ENCODE measurements around the gene BEST3. TPM values are rescaled to one million over a fixed set of nuclear protein-coding genes. Genes with fewer than 3 reads are reported as not detected.

The BEST3 gene
- total RNA-seq (not detected), polyA plus RNA-seq (not detected), total RNA-seq (not detected)

DNA sequence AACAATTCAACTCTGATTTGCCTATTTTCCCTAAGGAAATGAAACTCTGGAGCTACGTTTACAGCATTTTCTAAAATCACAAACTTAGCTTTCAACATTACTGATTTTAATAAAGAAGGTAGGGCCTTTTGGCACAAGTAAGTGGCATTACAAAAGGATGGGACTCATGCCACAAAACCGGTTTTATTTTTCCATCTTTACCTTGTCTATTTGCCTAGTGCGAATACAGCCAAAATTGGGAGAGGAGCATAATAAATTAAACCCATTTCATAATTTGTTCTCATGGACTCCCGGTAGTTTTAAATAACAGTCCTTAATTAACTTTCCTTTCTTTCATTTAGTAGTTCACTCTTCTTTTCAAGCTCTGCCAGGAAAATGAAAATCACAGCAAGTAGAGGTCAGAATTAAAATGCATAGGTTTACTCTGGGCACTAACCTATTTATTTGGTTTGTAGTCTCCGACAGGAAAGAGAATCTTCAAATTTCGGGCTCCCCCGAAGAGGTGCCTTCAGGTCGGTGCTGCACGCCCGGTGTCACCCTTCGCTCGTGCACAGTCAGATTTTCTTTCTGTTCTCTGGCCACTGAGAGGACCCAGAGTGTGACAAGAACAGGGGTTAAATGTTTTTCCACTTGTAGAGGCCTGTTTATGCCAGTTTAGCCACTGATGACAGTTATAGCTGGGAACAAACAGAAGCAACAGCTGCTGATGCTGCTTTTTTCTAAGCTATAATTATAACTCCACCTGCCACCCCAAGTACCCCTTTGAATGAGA lies at the start of gene BEST3:
BEST3 (minus strand) TSS at position 535 of the 772 bp plus-strand sequence. CDS start 1,505 bp downstream, outside the sequence.
- H3K27ac Mint-ChIP-seq: no peak within 1 kb of the TSS
- no peak within 1 kb of the TSS for H3K27ac ChIP-seq (ENCODE audit: low read depth, low read length)
- no peaks in the 10 kb centered on the region for H3K36me3 Mint-ChIP-seq
- ATAC-seq: no peak
- no peaks in the 10 kb centered on the region for H3K9me3 ChIP-seq (ENCODE audit: control insufficient read depth in 2 of 3, low read length in 3 of 3)
- DNase-seq: no peak
- intact Hi-C loops (cut with micrococcal nuclease): no loop called here
- no peaks in the 10 kb centered on the region for H3K4me1 Mint-ChIP-seq
- peaks cover 7 to 22% (median 16%) of the 10 kb centered on the region in 5 donors for H3K27me3 Mint-ChIP-seq
- no peaks in the 10 kb centered on the region for H3K27me3 ChIP-seq (ENCODE audit: control insufficient read depth in 2 of 2, insufficient read depth in 2 of 2, low read length in 2 of 2)
- H3K9me3 Mint-ChIP-seq: no peaks in the 10 kb centered on the region
- no peaks in the 10 kb centered on the region for H3K36me3 ChIP-seq (ENCODE audit: control insufficient read depth in 2 of 3, insufficient read depth in 3 of 3, low read length in 3 of 3)
- H3K4me1 ChIP-seq (ENCODE audit: control insufficient read depth in 2 of 2, insufficient read depth in 2 of 2, low read length in 2 of 2): no peaks in the 10 kb centered on the region
- H3K4me3 ChIP-seq (ENCODE audit: low read length): no peak within 1 kb of the TSS
- H3K4me3 Mint-ChIP-seq: no peak within 1 kb of the TSS
- POLR2A ChIA-PET: no interaction called here
- CTCF ChIA-PET: no interaction called here

DNA sequence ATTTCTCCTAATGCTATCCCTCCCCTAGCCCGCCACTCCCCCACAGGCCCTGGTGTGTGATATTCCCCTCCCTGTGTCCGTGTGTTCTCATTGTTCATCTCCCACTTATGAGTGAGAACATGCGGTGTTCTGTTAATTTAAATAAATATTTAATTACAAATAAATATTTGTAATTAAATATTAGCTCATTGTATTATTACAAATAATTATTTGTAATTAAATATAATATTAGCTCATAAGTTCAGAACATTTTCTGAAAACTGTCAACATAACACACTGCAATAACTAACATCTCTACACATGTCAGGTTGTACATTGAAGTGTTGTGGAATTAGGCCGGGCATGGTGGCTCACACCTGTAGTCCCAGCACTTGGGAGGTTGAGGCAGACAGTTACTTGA lies 45.0 kb upstream of the BEST3 start:
- Histone ChIP-seq H3K9me3 (ENCODE audit: control insufficient read depth in 2 of 3, low read length in 3 of 3) (no peaks in the 10 kb centered on the region), H3K4me3 (ENCODE audit: low read length) (no peak overlapping the region), H3K27ac (ENCODE audit: low read depth, low read length) (no peak overlapping the region), H3K27me3 (ENCODE audit: control insufficient read depth in 2 of 2, insufficient read depth in 2 of 2, low read length in 2 of 2) (no peaks in the 10 kb centered on the region), H3K4me1 (ENCODE audit: control insufficient read depth in 2 of 2, insufficient read depth in 2 of 2, low read length in 2 of 2) (peaks cover 0 to 8% of the 10 kb centered on the region in 2 donors), H3K36me3 (ENCODE audit: control insufficient read depth in 2 of 3, insufficient read depth in 3 of 3, low read length in 3 of 3) (no peaks in the 10 kb centered on the region)
- POLR2A ChIA-PET: no interaction called here
- ATAC-seq (no peak), DNase-seq (no peak)
- intact Hi-C loops (cut with micrococcal nuclease): no loop called here
- no peak overlapping the region for H3K27ac Mint-ChIP-seq
- no peaks in the 10 kb centered on the region for H3K9me3 Mint-ChIP-seq
- CTCF ChIA-PET: no interaction called here
- peaks cover 10 to 44% (median 26%) of the 10 kb centered on the region in 7 donors for H3K4me1 Mint-ChIP-seq
- no peak overlapping the region for H3K4me3 Mint-ChIP-seq
- peaks cover 0 to 6% (median 0%) of the 10 kb centered on the region in 5 donors for H3K27me3 Mint-ChIP-seq
- peaks cover 0 to 3% (median 0%) of the 10 kb centered on the region in 5 donors for H3K36me3 Mint-ChIP-seq

DNA sequence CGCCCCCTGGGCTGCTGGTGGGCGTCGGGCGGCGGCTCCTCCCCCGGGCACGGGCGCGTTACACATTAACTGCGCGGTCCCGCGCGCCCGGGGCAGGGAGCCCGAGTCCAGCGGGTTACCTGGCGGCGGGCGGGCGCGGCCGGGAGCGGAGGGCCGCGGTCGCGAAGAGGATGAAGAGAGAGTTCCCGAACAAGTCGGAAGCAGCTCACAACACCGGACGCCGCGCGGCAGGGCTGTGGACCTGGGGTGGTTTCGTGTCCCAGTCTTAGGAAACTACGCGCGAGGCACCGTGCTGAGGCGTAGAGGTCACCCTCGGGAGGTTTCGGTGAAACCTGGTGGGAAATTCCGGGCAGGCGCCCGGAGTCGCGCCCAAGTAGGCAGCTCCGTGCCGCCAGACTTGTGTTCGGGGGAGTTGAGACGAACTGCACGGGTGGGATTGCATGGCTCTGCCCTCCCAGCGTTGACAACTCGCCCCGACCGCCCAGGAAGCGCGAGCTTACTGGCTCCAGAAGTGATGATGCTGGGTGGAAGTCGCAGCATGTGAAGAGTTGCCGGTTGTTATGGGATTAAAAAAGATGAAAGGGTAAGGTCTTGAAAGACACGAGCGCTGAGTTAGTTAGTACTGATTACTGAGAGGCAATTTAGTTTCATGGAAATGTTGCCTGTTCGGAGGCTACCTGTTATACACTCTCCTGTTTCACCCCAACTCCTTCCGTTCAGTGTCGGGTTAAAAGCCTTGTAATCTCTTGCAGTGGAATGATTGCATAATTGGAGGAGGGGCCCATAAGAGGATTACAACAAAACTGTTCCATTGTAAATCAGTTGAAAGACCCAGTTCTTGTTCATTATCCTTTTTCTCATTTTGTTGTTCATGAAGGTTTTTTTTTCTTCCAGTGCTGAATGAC lies 40.4 kb upstream of the BEST3 start:
- H3K27ac ChIP-seq (ENCODE audit: low read depth, low read length): peak overlapping the region; percentile 78
- no peaks in the 10 kb centered on the region for H3K36me3 ChIP-seq (ENCODE audit: control insufficient read depth in 2 of 3, insufficient read depth in 3 of 3, low read length in 3 of 3)
- H3K9me3 ChIP-seq (ENCODE audit: control insufficient read depth in 2 of 3, low read length in 3 of 3): no peaks in the 10 kb centered on the region
- H3K27me3 ChIP-seq (ENCODE audit: control insufficient read depth in 2 of 2, insufficient read depth in 2 of 2, low read length in 2 of 2): no peaks in the 10 kb centered on the region
- Mint-ChIP-seq H3K4me3 (peak overlapping the region; percentile 84 to 95 (median 89)), H3K27ac (peak overlapping the region; percentile 40 to 92 (median 81)), H3K4me1 (peaks cover 14 to 38% (median 30%) of the 10 kb centered on the region in 7 donors), H3K9me3 (no peaks in the 10 kb centered on the region), H3K27me3 (peaks cover 0 to 32% (median 0%) of the 10 kb centered on the region in 5 donors), H3K36me3 (peaks cover 0 to 3% (median 0%) of the 10 kb centered on the region in 5 donors)
- peaks cover 0 to 8% of the 10 kb centered on the region in 2 donors for H3K4me1 ChIP-seq (ENCODE audit: control insufficient read depth in 2 of 2, insufficient read depth in 2 of 2, low read length in 2 of 2)
- DNase-seq (peak; percentile 47 to 80 (median 72)), ATAC-seq (peak; percentile 51)
- ChIA-PET CTCF (interaction anchor here (0.6 kb wide), 1 partner anchor 13 kb away, joined by 5 read pairs; no protein-coding TSS in a partner anchor), POLR2A (interaction anchor here (1.0 to 1.4 kb wide), 2 partner anchors 8 to 409 kb away, joined by 5 to 10 read pairs; no protein-coding TSS in a partner anchor)
- H3K4me3 ChIP-seq (ENCODE audit: low read length): peak overlapping the region; percentile 82
- intact Hi-C loops (cut with micrococcal nuclease): loop anchor here (2.0 to 5.0 kb wide), 13 partner anchors 78 to 1948 kb away; partner anchors contain the start of genes KCNMB4 (in 2 of the 2), TMEM19 (in 2 of the 2), CNOT2 (in 1 of the 2) and CPM (in 1 of the 2)

DNA sequence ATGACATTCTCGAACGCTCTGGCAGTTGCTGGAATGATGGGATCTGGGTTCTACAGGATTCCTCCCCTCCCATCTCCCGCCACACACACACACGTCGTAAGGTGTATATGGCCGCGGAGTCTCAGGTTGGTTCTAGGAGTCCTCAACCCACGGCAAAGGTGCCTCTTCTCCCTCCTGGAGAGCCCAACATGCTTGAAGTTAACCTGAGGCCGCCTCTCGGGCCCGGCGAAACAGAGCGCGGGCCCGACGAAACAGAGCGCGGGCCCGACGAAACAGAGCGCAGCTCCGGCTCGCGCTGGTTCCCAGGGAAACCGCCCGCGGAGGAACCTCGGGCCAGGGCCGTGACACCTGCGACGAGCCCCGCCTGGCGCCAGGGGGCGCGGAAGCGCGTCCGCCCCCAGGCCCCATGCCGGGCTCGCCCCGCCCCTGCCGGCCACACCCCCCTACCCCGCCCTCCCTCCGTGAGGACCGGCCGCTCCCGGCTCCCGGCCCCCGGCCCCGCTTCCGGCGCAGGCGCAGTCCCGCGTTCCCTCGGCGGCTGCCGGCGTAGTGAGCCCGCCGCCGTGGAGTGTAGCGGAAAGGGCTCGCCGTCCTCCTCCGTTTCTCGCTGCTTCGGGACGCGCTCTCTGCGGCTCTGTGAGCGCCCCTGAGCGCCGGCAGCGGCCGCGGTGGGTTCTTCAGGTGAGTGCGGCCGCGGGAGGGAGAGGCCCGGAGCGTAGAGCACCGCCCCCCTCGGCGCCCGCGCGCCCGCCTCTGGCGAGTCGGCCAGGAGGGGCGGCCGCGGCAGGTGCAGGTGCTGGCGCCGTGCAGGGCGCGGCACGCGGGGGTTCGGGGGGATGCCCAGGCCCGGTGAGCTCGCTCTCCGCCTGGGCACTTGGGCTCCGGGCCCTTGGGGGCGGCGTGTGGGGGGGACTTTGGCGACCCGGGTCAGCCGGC lies 39.5 kb upstream of the BEST3 start, which contains the start of gene RAB3IP:
RAB3IP (plus strand) TSS at position 510 of the 936 bp plus-strand sequence. CDS start 16,549 bp downstream, outside the sequence.
- DNase-seq (peak; percentile 85 to 97 (median 90)), ATAC-seq (peak; percentile 96)
- ChIA-PET POLR2A (interaction anchor here (0.9 to 1.4 kb wide), 3 partner anchors 9 to 409 kb away, joined by 4 to 10 read pairs (median 5); no protein-coding TSS in a partner anchor), CTCF (no interaction called here)
- H3K4me1 ChIP-seq (ENCODE audit: control insufficient read depth in 2 of 2, insufficient read depth in 2 of 2, low read length in 2 of 2): peaks cover 0 to 8% of the 10 kb centered on the region in 2 donors
- Mint-ChIP-seq H3K27ac (peak within 1 kb of the TSS; percentile 71 to 92 (median 81)), H3K27me3 (peaks cover 0 to 40% (median 6%) of the 10 kb centered on the region in 5 donors), H3K4me3 (peak within 1 kb of the TSS; percentile 84 to 95 (median 89)), H3K36me3 (peaks cover 0 to 3% (median 0%) of the 10 kb centered on the region in 5 donors), H3K9me3 (no peaks in the 10 kb centered on the region), H3K4me1 (peaks cover 14 to 37% (median 30%) of the 10 kb centered on the region in 7 donors)
- no peaks in the 10 kb centered on the region for H3K27me3 ChIP-seq (ENCODE audit: control insufficient read depth in 2 of 2, insufficient read depth in 2 of 2, low read length in 2 of 2)
- H3K4me3 ChIP-seq (ENCODE audit: low read length): peak within 1 kb of the TSS; percentile 82
- H3K9me3 ChIP-seq (ENCODE audit: control insufficient read depth in 2 of 3, low read length in 3 of 3): no peaks in the 10 kb centered on the region
- no peaks in the 10 kb centered on the region for H3K36me3 ChIP-seq (ENCODE audit: control insufficient read depth in 2 of 3, insufficient read depth in 3 of 3, low read length in 3 of 3)
- H3K27ac ChIP-seq (ENCODE audit: low read depth, low read length): peak within 1 kb of the TSS; percentile 78
- intact Hi-C loops (cut with micrococcal nuclease): loop anchor here (1.0 to 5.0 kb wide), 19 partner anchors 79 to 1949 kb away; partner anchors contain the start of genes CCT2 (in 2 of the 2), CNOT2 (in 2 of the 2), CPSF6 (in 2 of the 2) and FRS2 (in 2 of the 2)

DNA sequence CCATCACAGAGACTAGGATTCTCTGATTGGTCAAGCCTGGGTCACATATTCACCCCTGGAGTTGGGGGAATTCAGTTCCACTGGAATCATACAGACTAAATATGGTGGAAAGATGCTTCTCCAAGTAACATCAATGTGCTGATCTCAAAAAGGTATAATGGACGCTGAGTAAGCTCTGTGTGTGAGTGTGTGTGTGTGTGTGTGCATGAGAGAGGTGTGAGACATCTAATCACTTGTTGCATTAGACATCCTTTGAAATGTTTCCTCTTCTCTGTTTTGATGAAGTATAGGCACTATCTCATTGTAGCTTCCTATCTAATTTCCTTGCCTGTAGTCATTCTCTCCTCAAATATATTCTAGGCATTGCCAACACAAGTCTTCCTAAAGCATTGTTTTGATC lies 34.5 kb upstream of the BEST3 start:
- no peak overlapping the region for H3K27ac Mint-ChIP-seq
- intact Hi-C loops (cut with micrococcal nuclease): no loop called here
- H3K9me3 Mint-ChIP-seq: no peaks in the 10 kb centered on the region
- Histone ChIP-seq H3K9me3 (ENCODE audit: control insufficient read depth in 2 of 3, low read length in 3 of 3) (no peaks in the 10 kb centered on the region), H3K27me3 (ENCODE audit: control insufficient read depth in 2 of 2, insufficient read depth in 2 of 2, low read length in 2 of 2) (no peaks in the 10 kb centered on the region), H3K4me3 (ENCODE audit: low read length) (no peak overlapping the region), H3K27ac (ENCODE audit: low read depth, low read length) (no peak overlapping the region), H3K4me1 (ENCODE audit: control insufficient read depth in 2 of 2, insufficient read depth in 2 of 2, low read length in 2 of 2) (no peaks in the 10 kb centered on the region), H3K36me3 (ENCODE audit: control insufficient read depth in 2 of 3, insufficient read depth in 3 of 3, low read length in 3 of 3) (no peaks in the 10 kb centered on the region)
- DNase-seq (no peak), ATAC-seq (no peak)
- ChIA-PET POLR2A (no interaction called here), CTCF (no interaction called here)
- H3K36me3 Mint-ChIP-seq: no peaks in the 10 kb centered on the region
- H3K4me3 Mint-ChIP-seq: no peak overlapping the region
- H3K27me3 Mint-ChIP-seq: peaks cover 0 to 61% (median 6%) of the 10 kb centered on the region in 5 donors
- H3K4me1 Mint-ChIP-seq: peaks cover 0 to 5% (median 4%) of the 10 kb centered on the region in 7 donors
